NCI-H526 treated with DMSO at 0.1 percent for 48 hours (cell line): ENCODE measurements around the gene TPPP2.

Source experiments
- DNase-seq: peaks from one replicate; lab custom pipeline; 2025; lab: John Stamatoyannopoulos, UW

Gene TPPP2

GRCh38 chr14:21017528-21018245 lies 12.3 kb upstream of the TPPP2 start:
- DNase-seq: no peak

GRCh38 chr14:21018286-21018685 lies 11.7 kb upstream of the TPPP2 start:
- no peak for DNase-seq

DNA sequence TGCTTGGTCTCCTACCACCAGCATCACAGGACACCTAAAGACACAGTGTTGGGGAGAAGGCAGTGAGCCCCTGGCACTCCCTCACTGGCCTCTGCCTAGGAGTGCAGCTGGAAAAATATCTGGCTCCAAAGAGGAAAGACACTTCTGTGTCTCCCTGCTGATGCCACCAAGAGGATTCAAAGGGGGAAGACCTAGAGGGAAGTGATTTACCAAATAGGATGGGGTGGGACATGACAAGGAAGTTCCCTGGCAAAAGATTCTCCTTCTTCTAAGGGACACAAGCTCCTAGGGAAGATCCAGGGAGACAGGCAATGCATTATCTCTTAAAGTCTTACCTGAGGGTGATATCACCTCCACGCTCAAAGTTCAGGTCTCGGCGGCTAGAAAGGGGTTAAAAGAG lies 11.2 kb upstream of the TPPP2 start:
- DNase-seq: no peak

DNA sequence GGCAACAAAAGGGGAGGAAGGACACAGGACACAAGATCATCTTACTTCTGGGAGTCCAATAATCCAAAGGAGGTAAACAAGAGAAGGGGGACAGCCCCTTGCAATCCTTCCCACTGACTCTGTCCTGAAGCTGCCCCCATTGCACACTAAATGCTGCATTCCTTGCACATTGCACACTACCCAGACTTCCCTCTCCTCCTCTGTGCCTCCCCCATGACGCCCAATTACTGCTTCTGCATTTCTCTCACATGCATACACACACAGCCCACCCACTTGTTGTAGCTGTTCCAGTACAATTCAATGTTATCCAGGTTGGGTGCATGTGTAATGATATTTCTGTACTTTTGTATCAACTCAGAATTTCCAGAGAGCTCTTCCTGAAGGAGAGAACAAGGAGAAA lies 10.7 kb upstream of the TPPP2 start:
- DNase-seq: no peak

DNA sequence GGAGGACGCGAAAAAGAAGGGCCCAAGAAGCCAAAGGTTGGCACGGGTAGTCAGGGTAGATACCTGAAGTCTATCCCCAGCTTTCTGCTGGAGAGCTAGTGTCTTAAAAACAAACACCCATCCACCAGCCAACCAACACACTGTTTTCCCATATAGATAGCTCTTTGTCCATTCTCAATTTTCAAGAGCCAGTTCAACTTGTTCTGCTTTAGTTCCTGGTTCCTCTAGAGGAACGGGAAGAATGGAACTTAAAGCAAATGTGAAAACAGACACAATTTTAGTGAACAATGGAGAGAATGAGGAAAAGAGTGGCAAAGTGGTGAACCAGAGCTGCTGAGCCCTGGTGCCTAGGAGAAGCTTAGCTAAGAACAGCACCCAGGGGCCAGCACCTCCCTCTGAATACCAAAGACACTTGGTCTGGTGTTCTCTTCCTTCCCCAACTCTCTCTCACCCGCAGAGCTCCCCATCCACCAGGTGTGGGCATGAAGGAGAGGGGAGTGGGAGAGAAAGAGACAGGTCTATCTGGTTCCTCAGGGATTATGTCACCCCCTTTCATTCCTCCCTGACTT lies 9.0 kb upstream of the TPPP2 start:
- DNase-seq: no peak

DNA sequence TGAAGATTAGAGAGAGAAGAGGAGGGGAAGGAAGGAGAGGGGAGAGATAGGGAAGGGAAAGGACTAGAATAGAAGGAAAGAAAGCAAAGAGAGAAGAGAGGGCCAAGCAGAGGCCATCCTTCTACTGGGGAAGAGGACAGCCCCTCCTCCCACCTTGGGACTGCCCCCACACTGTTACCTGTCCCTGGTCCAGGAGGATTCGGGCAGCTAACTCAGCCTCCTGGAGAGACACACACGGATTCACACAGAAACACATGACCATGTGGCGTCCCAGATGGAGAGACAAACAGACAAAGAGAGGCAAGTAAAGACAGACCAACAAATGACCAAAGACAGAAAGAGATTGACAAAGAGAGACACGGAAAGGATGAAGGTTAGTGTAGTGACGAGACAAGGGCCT lies 7.3 kb upstream of the TPPP2 start:
- no peak for DNase-seq

DNA sequence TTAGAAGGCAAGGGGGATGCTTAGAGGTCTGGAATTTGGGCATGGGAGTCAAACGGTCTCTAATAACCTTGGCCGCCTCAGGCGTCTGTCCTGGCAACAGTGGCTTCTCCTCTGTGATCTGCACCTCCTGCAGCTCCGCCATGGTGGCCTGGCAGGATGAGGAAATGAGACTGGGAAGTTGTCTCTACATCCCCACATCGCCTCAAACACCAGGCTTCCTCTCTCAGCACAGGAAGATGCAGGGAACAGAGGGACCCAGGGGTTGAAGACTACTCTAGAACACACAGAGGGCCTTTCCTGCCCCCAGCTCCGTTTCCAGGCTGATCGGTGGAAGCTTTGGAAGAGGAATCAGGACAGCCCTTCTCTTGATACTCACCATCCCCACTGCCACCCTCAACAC lies 6.8 kb upstream of the TPPP2 start:
- DNase-seq: no peak

DNA sequence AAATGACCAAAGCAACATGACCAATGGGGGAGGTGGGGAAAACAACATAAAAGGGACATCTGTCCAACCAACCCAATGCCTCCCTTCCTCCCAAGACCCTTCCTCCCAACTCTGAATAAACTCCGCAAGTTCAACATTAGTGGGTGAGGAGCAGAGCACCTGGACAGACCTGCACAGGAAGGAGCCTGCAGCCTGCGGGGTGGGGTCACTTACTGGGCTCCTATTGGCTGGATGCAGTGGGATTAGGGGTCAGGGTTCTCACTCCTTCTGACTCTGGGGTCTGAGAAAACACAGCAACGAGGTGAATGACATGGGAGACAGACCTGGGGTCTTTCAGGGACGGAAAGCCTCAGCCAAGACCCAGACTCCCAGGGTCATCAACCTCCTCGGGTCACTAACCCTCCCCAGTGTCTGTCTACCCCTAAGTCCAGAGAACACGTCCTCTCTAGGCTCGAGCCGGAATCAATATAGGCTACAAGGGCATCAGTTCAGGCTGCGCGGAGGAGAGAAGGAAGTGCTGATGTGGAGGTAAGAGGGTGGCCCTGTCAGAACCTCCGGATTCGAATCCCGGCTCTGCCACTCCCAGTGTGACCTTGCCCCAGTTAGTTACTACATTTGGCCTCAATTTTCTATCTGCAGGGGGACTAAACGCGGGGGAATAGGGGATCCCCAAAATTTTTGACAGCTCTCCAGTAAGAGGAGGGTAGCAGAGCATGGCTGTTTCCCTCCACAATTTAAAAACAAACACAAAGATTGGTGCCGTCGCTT lies 6.0 kb upstream of the TPPP2 start:
- DNase-seq: no peak

DNA sequence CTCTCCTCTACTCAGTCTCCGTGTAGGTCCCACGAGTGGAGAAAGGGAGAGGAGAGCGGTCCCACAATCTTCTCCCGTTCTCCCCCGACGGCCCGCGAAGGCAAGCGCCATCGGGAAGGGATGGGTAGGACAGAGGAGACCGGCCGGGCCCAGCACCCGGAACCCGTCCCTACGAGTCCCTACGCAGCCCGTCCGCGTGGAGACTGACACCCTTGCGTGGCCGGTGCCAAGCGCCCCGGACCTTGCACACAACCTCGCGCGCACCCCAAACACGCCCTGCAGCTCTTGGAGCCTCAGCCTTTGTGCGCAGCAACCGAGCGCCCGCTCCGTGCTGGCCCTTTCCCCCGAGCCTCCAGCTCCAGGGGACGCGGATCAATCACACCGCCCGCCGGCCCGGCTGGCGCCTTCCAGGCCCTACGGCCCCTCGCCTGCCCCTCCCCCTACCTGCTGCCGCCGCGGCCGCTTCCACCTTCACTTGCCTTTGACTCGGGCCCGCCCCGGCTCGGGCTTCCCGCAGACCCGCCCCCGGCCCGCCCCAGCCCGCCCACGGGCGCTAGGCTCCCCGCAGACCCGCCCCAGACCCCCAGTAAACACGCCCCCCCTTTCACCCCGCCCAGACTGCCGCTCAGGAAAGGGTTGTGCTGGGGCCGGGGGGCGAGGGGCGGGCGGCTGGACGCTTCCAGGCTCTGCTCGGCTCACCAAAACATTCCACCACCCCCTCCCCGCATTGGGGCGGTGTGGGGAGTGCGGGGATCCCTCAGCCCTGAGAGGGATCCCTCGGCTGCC lies 5.2 kb upstream of the TPPP2 start, which contains the start of gene NDRG2:
Gene NDRG2 (minus strand): TSS at position 477 of the 786 bp plus-strand sequence. CDS start 1,746 bp downstream, outside the sequence.
- DNase-seq: peak; percentile 21

GRCh38 chr14:21025371-21026273 lies 4.4 kb upstream of the TPPP2 start:
- DNase-seq: no peak

DNA sequence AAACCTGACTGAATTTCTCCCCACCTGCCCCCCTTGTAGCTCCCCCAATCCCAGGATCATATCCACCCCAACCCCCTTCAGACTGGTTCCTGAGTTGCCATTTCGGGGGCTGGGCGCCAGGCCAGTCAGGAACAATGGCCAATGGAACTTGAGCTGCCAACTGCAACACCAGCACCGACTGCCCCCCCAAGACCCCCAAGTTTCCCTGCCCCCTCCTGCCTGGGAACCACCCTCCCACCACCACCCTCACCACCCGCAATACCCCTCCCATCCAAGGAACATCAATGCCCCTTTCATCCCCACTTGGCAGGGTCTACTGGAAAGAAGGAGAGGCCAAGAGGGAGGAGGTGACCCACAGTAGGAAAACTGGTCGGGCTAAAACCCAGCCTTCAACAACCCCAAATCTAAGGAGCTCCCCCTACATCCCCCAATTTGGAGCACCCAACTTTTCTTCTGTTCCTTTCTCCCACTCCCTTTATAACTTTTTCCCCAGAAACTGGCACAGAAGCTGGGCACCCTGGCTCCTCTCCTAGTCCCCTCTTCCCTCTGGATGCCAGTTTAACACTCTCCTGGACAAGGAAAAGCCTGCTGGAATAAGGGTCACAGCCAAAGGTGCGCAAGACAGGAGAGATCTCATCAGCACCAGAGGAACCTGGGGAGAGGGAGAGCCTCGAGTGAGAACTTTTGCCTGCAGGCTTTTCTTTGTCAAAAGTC lies 3.6 kb upstream of the TPPP2 start:
- no peak for DNase-seq

GRCh38 chr14:21026988-21027315 lies 3.1 kb upstream of the TPPP2 start:
- no peak for DNase-seq

DNA sequence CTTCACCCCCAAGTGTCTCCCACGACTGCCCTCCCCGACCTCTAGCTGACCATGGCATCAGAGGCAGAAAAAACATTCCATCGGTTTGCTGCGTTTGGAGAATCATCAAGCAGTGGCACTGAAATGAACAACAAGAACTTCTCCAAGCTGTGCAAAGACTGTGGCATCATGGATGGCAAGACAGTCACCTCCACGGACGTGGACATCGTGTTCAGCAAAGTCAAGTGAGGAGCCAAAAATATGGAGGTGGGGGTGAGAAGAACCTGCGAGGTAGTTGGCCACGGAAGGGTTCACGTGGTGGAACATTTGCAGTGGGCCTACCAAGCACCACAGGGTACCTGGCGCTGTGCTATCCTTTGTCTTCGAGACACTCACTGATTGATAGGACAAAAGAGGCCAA lies 514 bp downstream of the TPPP2 start:
- no peak for DNase-seq

DNA sequence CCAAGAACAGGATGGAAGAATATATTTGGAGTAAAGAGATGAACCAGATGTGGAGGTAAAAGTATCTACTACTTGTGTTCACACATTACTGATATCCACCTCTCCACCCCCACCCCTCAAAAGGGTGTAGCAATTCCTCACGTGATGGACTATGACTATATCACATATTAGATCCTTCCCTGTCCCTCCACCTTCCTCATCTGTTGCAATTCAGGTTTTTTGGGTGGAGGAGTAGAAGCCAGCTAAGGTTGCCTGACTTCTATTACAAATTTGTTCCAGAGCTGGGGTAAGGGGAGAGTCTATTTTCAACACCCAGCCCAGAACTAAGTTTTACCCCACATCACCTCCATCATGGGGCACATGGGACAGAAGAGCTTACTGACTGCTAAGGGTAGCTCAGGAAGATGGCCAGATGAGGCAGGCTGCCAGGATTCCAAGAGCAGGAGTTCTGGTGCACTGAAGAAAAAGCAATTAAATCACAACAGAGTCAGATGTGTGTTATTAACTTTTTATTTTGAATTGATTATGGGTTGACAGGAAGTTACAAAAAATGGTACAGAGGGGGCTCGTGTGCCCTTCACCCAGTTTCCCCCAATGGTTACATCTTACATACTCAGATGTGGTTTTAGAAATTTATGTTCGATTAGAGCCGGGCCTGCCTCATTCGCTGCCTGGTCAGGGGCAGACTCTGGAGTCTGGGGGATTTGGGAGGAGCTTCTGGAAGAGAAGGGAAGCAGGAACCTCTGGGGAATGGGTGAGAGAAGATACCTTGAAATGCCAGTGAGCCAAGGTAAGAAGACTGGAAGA lies 2.5 kb downstream of the TPPP2 start:
- no peak for DNase-seq

GRCh38 chr14:21033133-21033698 lies 3.2 kb downstream of the TPPP2 start:
- no peak for DNase-seq

DNA sequence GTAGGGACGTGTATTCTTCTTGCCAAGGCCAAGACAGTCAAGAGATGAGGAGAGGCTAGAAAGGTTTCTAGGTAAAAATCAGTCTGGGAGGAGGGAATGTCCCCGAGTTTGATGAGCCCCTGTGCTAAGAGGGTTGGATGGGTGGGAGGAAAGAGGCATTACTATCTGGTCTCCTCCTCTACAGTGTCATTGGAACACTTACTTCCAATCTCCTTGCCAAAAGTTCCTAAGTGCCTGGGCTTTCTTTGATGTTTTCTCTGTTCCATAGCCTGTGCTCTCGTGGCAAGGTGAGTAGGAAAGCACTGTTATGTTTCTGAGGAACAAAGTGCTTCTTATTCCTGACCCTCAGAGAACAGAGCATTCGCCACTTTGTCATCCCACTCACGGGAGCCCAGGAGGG lies 4.7 kb downstream of the TPPP2 start, which contains the start of gene RNASE13:
Gene RNASE13 (minus strand): TSS at position 101 of the 400 bp plus-strand sequence. CDS start 519 bp downstream, outside the sequence.
- no peak for DNase-seq

- no peak for DNase-seq
Measured at GRCh38 chr14:21036751-21037150, 6.7 kb downstream of the TPPP2 start.

GRCh38 chr14:21037156-21037555 lies 7.1 kb downstream of the TPPP2 start:
- DNase-seq: no peak
